IMR-90 (cell line): ENCODE results near the gene ANKS3. TPM values are rescaled to one million over a fixed set of nuclear protein-coding genes. Genes with fewer than 3 reads are reported as not detected.

Source experiments
- ATAC-seq: fragments of 200-7000 bp; cut with Tn5 transposase; 2 replicates; pipeline ENCODE4 v1.9.1; 2020; ENCODE audit warnings: low read depth, mild to moderate bottlenecking, moderate library complexity
- BruUV-seq: library from RNA; stranded (reverse); fragments of 400-500 nt; replicated peaks from 2 replicates; lab custom pipeline; 2021; lab: Mats Ljungman, UMichigan
- CTCF ChIA-PET: fragments of 300-600 bp; formaldehyde crosslinking; extraction: SDS; loops from one replicate; lab custom pipeline; 2021; ENCODE audit warnings: antibody characterized with exemption; lab: Yijun Ruan, JAX
- POLR2A ChIA-PET: fragments of 300-600 bp; sonication (Branson Sonifier 250); formaldehyde crosslinking; loops from one replicate; lab custom pipeline; 2022; ENCODE audit warnings: antibody characterized with exemption; ENCODE audit not compliant: unreplicated experiment; lab: Charles Lee
- DNase-seq: peaks from one replicate; pipeline ENCODE4 v3.0.0; 2013
- H2AFZ ChIP-seq: replicated peaks from 2 replicates; pipeline ENCODE3; 2013; ENCODE audit warnings: low read length, mild to moderate bottlenecking; ENCODE audit not compliant: poor library complexity
- H2AK5ac ChIP-seq: 2 replicates; pipeline ENCODE4 v1.6.1; 2013; ENCODE audit warnings: low read depth, low read length, inconsistent platforms
- H2AK9ac ChIP-seq: replicated peaks from 2 replicates; pipeline ENCODE3; 2013; ENCODE audit warnings: mild to moderate bottlenecking, low read depth, low read length, moderate library complexity; ENCODE audit not compliant: poor library complexity
- H2BK120ac ChIP-seq: 2 replicates; pipeline ENCODE4 v1.6.1; 2013; ENCODE audit warnings: low read depth, low read length, inconsistent platforms
- H2BK15ac ChIP-seq: 3 replicates; pipeline ENCODE4 v1.6.1; 2013; ENCODE audit warnings: low read depth, low read length, inconsistent platforms
- H2BK20ac ChIP-seq: 2 replicates; pipeline ENCODE4 v1.6.1; 2013; ENCODE audit warnings: low read depth, mild to moderate bottlenecking, inconsistent platforms, low read length, moderate library complexity
- H2BK5ac ChIP-seq: 2 replicates; pipeline ENCODE4 v1.6.1; 2013; ENCODE audit warnings: mild to moderate bottlenecking, low read depth, low read length, inconsistent platforms; ENCODE audit not compliant: poor library complexity, severe bottlenecking
- H3K14ac ChIP-seq: replicated peaks from 2 replicates; pipeline ENCODE4 v1.6.1; 2013; ENCODE audit warnings: low read depth, low read length, inconsistent platforms
- H3K18ac ChIP-seq: 2 replicates; pipeline ENCODE4 v1.6.1; 2013; ENCODE audit warnings: low read depth, low read length, control low read depth
- H3K23ac ChIP-seq: 2 replicates; pipeline ENCODE4 v1.6.1; 2013; ENCODE audit warnings: low read depth, low read length, inconsistent platforms
- H3K27ac ChIP-seq: 2 replicates; pipeline ENCODE4 v1.5.1; 2013; ENCODE audit warnings: mild to moderate bottlenecking, control low read depth, low read length; ENCODE audit not compliant: insufficient read depth
- H3K27me3 ChIP-seq: 2 replicates; pipeline ENCODE4 v1.6.1; 2013; ENCODE audit warnings: low read length; ENCODE audit not compliant: control insufficient read depth, insufficient read depth
- H3K36me3 ChIP-seq: 2 replicates; pipeline ENCODE4 v1.6.1; 2013; ENCODE audit warnings: low read length, mixed read lengths; ENCODE audit not compliant: control insufficient read depth, insufficient read depth
- H3K4ac ChIP-seq: 2 replicates; pipeline ENCODE4 v1.6.1; 2013; ENCODE audit warnings: low read depth, low read length, inconsistent platforms
- H3K4me1 ChIP-seq: 2 replicates; pipeline ENCODE4 v1.6.1; 2013; ENCODE audit warnings: low read length, mixed read lengths; ENCODE audit not compliant: control insufficient read depth, insufficient read depth
- H3K4me2 ChIP-seq: 2 replicates; pipeline ENCODE4 v1.6.1; 2013; ENCODE audit warnings: low read depth, mild to moderate bottlenecking, control low read depth, low read length, moderate library complexity
- H3K4me3 ChIP-seq: 2 replicates; pipeline ENCODE4 v1.5.1; 2013; ENCODE audit warnings: low read depth, mild to moderate bottlenecking, control low read depth, low read length, moderate library complexity; ENCODE audit not compliant: insufficient read depth
- H3K56ac ChIP-seq: 2 replicates; pipeline ENCODE4 v1.6.1; 2013; ENCODE audit warnings: low read length, inconsistent platforms; ENCODE audit not compliant: insufficient read depth; ENCODE audit errors: extremely low read depth
- H3K79me1 ChIP-seq, 2 experiments: 2 replicates each; pipeline ENCODE4 v1.6.1; 2013; ENCODE audit warnings: low read length in 2 of 2, inconsistent platforms in 1 of 2, low read depth in 1 of 2
- H3K9ac ChIP-seq: 2 replicates; pipeline ENCODE4 v1.6.1; 2013; ENCODE audit warnings: low read depth, low read length, control low read depth
- H3K9me1 ChIP-seq: 2 replicates; pipeline ENCODE4 v1.6.1; 2013; ENCODE audit warnings: low read length, inconsistent platforms; ENCODE audit not compliant: insufficient read depth
- H3K9me3 ChIP-seq: 2 replicates; pipeline ENCODE4 v1.6.1; 2013; ENCODE audit warnings: low read length; ENCODE audit not compliant: control insufficient read depth, insufficient read depth
- H4K20me1 ChIP-seq: 2 replicates; pipeline ENCODE4 v1.6.1; 2013; ENCODE audit warnings: low read length, inconsistent platforms; ENCODE audit not compliant: insufficient read depth
- H4K5ac ChIP-seq: 2 replicates; pipeline ENCODE4 v1.6.1; 2013; ENCODE audit warnings: mild to moderate bottlenecking, low read depth, low read length, control low read depth
- H4K8ac ChIP-seq, 2 experiments: 2 replicates each; pipeline ENCODE4 v1.6.1; 2013; ENCODE audit warnings: low read depth in 2 of 2, low read length in 2 of 2, control low read depth in 1 of 2, inconsistent platforms in 1 of 2
- H4K91ac ChIP-seq: 2 replicates; pipeline ENCODE4 v1.6.1; 2013; ENCODE audit warnings: low read depth, low read length, inconsistent platforms; ENCODE audit not compliant: insufficient read depth
- BHLHE40 ChIP-seq: fragments of 150-350 bp; IDR thresholded peaks from 2 replicates; pipeline ENCODE4 v1.6.1; 2016; ENCODE audit warnings: mild to moderate bottlenecking, low read depth, low read length
- CEBPB ChIP-seq: IDR thresholded peaks from 2 replicates; pipeline ENCODE4 v1.6.1; 2012; ENCODE audit warnings: low read depth, low read length, improper control_type of control experiment
- CTCF ChIP-seq: conservative IDR thresholded peaks from 2 replicates; pipeline ENCODE4 v1.5.1; 2012; ENCODE audit warnings: mild to moderate bottlenecking, low read depth, low read length, improper control_type of control experiment
- ELK1 ChIP-seq: fragments of 150-350 bp; IDR thresholded peaks from 2 replicates; pipeline ENCODE4 v1.6.1; 2016; ENCODE audit warnings: low read depth, mild to moderate bottlenecking, low read length, moderate library complexity, borderline replicate concordance
- FOS ChIP-seq: fragments of 150-350 bp; IDR thresholded peaks from 2 replicates; pipeline ENCODE4 v1.6.1; 2016; ENCODE audit warnings: low read depth, low read length
- MAFK ChIP-seq: IDR thresholded peaks from 2 replicates; pipeline ENCODE4 v1.6.1; 2012; ENCODE audit warnings: low read depth, low read length, improper control_type of control experiment
- MAZ ChIP-seq: IDR thresholded peaks from 2 replicates; pipeline ENCODE4 v1.6.1; 2012; ENCODE audit warnings: low read depth, mild to moderate bottlenecking, low read length, improper control_type of control experiment, moderate library complexity, borderline replicate concordance
- MXI1 ChIP-seq: IDR thresholded peaks from 2 replicates; pipeline ENCODE4 v1.6.1; 2012; ENCODE audit warnings: low read depth, mild to moderate bottlenecking, low read length, moderate library complexity, borderline replicate concordance
- NFE2L2 ChIP-seq: fragments of 150-350 bp; IDR thresholded peaks from 2 replicates; pipeline ENCODE4 v1.6.1; 2016; ENCODE audit warnings: low read depth, mild to moderate bottlenecking, low read length
- POLR2A ChIP-seq: IDR thresholded peaks from 2 replicates; pipeline ENCODE4 v1.6.1; 2012; ENCODE audit warnings: mild to moderate bottlenecking, low read depth, low read length
- RAD21 ChIP-seq: IDR thresholded peaks from 2 replicates; pipeline ENCODE4 v1.6.1; 2012; ENCODE audit warnings: low read length, improper control_type of control experiment
- RCOR1 ChIP-seq: IDR thresholded peaks from 2 replicates; pipeline ENCODE4 v1.6.1; 2012; ENCODE audit warnings: mild to moderate bottlenecking, low read length, improper control_type of control experiment; ENCODE audit not compliant: insufficient replicate concordance
- RFX5 ChIP-seq: IDR thresholded peaks from 2 replicates; pipeline ENCODE4 v1.8.0; 2012; ENCODE audit warnings: low read depth, mild to moderate bottlenecking, low read length, moderate library complexity
- SMC3 ChIP-seq: fragments of 150-350 bp; IDR thresholded peaks from 2 replicates; pipeline ENCODE4 v1.6.1; 2016; ENCODE audit warnings: low read depth, mild to moderate bottlenecking, antibody characterized with exemption, low read length, moderate library complexity
- USF2 ChIP-seq: fragments of 150-350 bp; IDR thresholded peaks from 2 replicates; pipeline ENCODE4 v1.6.1; 2017; ENCODE audit warnings: mild to moderate bottlenecking, antibody characterized with exemption, low read length, low read depth
- WGBS, 2 experiments: methylation state at CpG; one replicate each; pipeline versions ENCODE4 v1.1.5 to v1.1.7; 2013; ENCODE audit warnings: missing lambda C conversion rate in 2 of 2; ENCODE audit not compliant: insufficient read length in 1 of 2; ENCODE audit errors: extremely low coverage in 2 of 2; 5-methylcytosine and 5-hydroxymethylcytosine counted together
- dilution Hi-C: fragments of 300-500 bp; cut with HindIII; formaldehyde crosslinking; loops from one replicate; pipeline ENCODE4 v1.14.3; 2018; ENCODE audit warnings: low sequenced_read_pairs; ENCODE audit not compliant: unreplicated experiment
- in situ Hi-C: fragments of 300-500 bp; cut with MboI; formaldehyde crosslinking; loops from 3 replicates; pipeline ENCODE4 v1.14.3; 2019; ENCODE audit warnings: low sequenced_read_pairs, inconsistent platforms, mixed read lengths
- intact Hi-C: fragments of 100-400 bp; cut with micrococcal nuclease; formaldehyde crosslinking; loops from 2 replicates; pipeline ENCODE4 v1.10.0; 2022
- polyA plus RNA-seq, 3 experiments: library from polyadenylated mRNA; depleted of rRNA; stranded (reverse); fragments of >200 nt; gene quantifications; 2 replicates each; pipeline ENCODE4 v1.2.3, GENCODE V29; 2012; ENCODE audit warnings: low replicate concordance in 1 of 3
- total RNA-seq: library from RNA; depleted of rRNA; stranded (reverse); fragments of >200 nt; gene quantifications from 2 replicates; pipeline ENCODE4 v1.2.3, GENCODE V29; 2012

ANKS3 gene
- total and polyA plus RNA-seq, 2 of the 4 experiments (the other 2 are of a cell fraction) = 24.4 to 25.0 TPM

- no peaks in the 10 kb centered on the region for H3K27me3 ChIP-seq
- no TSS peak for BruUV-seq
- H3K4ac ChIP-seq = no peak overlapping the region
- no peak overlapping the region for H2BK15ac ChIP-seq
- no peak overlapping the region for H3K9ac ChIP-seq
- H3K4me2 ChIP-seq = no peak overlapping the region
- peaks cover 29% of the 10 kb centered on the region for H3K36me3 ChIP-seq
- POLR2A ChIA-PET = no interaction called here
- no peak overlapping the region for H4K8ac ChIP-seq
- no peak overlapping the region for H3K18ac ChIP-seq
- no peak overlapping the region for H3K23ac ChIP-seq
- H3K56ac ChIP-seq = no peak overlapping the region
- H3K9me1 ChIP-seq = peaks cover 3% of the 10 kb centered on the region; the same call in 1 of the 2 replicates
- H3K4me3 ChIP-seq = no peak overlapping the region
- no peak for DNase-seq
- H4K5ac ChIP-seq = no peak overlapping the region
- H3K9me3 ChIP-seq = no peaks in the 10 kb centered on the region
- no peak overlapping the region for H2BK120ac ChIP-seq
- H3K4me1 ChIP-seq = no peaks in the 10 kb centered on the region
- WGBS, 2 experiments = 94% methylated on average over 15 of the region's 18 CpGs; no CpG with 5 or more reads in 1 of the 2 experiments
- in situ Hi-C loops = no loop called here
- H3K27ac ChIP-seq = no peak overlapping the region
- no peak overlapping the region for H3K14ac ChIP-seq
- no peak overlapping the region for H2BK20ac ChIP-seq
- intact Hi-C loops = no loop called here
- CTCF ChIA-PET = no interaction called here
- ATAC-seq = no peak
- no peak overlapping the region for H2AFZ ChIP-seq
- no peak overlapping the region for H2AK5ac ChIP-seq
- peaks cover 3 to 24% of the 10 kb centered on the region in 2 experiments; a peak in 3 of 4 replicates for H3K79me1 ChIP-seq
- H4K20me1 ChIP-seq = peaks cover 10% of the 10 kb centered on the region; the same call in 1 of the 2 replicates
- H2BK5ac ChIP-seq = no peak overlapping the region
- H2AK9ac ChIP-seq = no peak overlapping the region
- dilution Hi-C loops = no loop called here
- no peak overlapping the region for H4K91ac ChIP-seq
- TF ChIP-seq ELK1 (no peak), BHLHE40 (no peak), RFX5 (no peak), USF2 (no peak), POLR2A (no peak), RAD21 (no peak), MXI1 (no peak), MAFK (no peak), CTCF (no peak), MAZ (no peak), FOS (no peak), SMC3 (no peak), CEBPB (no peak), NFE2L2 (no peak), RCOR1 (no peak)
Observed at GRCh38 chr16:4713663-4714501, 20.2 kb downstream of the ANKS3 start.
